Activated CD8-positive, alpha-beta memory T cell treated with anti-CD3 and anti-CD28 coated beads for 1 hour (primary cell): ENCODE results near the gene SETD3.

Source experiments
- DNase-seq, 2 donors: peaks; one replicate each; pipeline ENCODE4 v3.0.0-alpha.2; 2020; ENCODE audit warnings: low read depth in 1 of 2; ENCODE audit errors: extremely low read depth in 1 of 2

SETD3 gene

GRCh38 chr14:99479906-99480869 is at the start of gene SETD3:
SETD3 (minus strand) TSS chr14:99480859; CDS start chr14:99465805, 15,054 bp downstream.
- peak in 1 of 2 donors; percentile 9 for DNase-seq

DNA sequence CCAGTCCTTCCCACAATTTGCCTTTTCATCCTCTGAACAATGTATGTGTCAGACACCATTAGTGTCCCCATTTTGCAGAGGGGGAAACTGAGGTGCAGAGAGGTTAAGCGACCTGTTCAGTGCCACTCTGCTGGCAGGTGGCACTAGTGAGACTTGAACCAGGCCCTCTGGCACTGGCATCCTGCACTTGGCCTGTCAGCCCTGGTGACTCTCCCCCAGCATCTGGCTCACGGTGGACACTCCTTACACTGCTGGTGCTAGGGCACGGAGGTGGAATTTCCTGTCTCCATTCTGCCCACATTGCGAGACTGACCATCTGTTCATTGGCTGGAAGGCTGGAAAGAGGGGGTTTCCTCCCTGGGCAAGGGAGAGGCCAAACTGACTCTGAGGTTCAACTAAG is 49.2 kb upstream of the SETD3 start:
- no peak for DNase-seq

- DNase-seq: no peak
These were observed 46.9 kb upstream of the SETD3 start for GRCh38 chr14:99527427-99528076.

GRCh38 chr14:99527026-99527425 is 46.4 kb upstream of the SETD3 start:
- no peak for DNase-seq

GRCh38 chr14:99525699-99526080 is 45.0 kb upstream of the SETD3 start:
- no peak for DNase-seq

DNA sequence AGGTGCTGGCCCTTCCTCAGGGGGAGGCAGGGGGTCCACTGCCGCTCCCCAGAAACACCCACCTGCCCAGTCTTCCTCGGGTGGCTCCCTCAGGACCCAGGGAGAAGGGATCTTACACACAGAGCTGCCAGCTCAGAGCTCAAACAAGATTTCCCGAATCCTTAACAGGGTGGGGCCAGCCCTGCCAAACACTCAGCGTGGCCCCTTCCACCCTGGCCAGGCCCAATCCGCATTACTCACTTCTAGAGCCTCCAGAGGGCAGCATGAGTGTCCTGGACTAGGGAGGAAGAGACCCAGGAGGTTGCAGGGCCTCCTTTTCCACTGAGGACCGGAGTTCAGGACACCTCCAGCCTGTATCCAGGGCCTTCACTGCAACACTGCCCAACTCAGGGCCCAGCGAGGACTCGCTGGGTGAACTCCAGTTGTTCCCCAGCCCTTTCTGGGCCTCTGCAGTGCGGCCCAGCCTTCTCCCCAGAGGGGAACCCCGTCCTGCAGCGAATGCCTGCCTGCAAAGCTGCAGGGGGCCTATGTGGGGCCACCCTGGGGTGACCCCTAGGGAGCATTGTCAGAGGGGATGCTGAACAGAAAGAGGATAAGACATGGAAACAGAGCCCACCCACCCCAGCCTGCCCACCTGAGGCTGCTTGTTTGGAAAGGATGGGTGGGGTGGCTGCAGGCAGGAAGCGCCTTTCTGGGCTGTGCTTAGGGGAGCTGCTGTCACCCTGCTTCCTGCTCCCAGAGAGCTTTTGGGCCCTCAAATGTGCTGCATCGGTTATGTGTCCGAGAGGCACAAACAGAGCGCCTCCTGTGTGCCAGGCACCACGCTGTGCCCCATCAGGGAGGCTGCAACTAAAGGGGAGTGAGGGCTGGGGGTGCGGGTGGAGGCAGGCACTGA is 44.4 kb upstream of the SETD3 start:
- no peak for DNase-seq

GRCh38 chr14:99524091-99524661 is 43.5 kb upstream of the SETD3 start:
- no peak for DNase-seq

DNA sequence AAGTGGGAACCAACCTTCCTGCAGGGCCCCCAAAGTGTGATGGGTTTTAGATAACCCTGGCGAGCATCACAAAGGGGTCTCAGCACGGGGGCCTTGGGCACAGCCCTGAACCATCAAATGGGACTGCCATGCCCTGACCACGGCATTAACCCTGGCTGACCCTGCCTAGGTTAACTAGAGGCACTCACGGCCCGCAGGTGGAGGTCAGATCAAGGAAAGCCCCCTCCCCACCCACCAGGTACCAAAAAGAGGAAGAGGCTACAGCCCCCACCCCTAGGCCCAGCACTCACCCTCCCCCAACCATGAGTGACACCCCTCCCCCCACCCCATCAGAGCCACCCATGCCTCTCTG is 43.0 kb upstream of the SETD3 start:
- DNase-seq: no peak

GRCh38 chr14:99522934-99523703 is 42.5 kb upstream of the SETD3 start:
- DNase-seq: no peak

GRCh38 chr14:99522457-99522891 is 41.8 kb upstream of the SETD3 start:
- DNase-seq: no peak

DNA sequence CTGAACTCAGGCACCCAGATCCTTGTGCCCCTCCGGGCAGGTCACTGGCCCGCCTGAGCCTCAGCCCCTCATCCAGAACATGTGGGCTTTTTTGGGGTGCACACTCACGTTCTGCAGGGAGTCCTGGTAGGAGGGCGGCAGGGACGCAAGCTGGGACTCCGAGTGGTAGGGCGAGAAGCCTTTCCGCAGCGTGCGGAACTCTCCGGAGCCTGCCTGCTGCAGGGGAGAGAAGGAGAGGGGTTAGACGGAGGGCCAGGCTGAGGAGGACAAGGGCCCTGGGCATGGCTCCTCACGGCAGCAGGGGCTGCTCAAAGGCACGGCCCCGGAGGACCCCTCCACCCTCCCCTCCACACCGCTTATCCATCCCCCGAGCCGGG is 41.4 kb upstream of the SETD3 start:
- no peak for DNase-seq

- no peak for DNase-seq
These were observed 40.7 kb upstream of the SETD3 start for GRCh38 chr14:99521176-99522024.

GRCh38 chr14:99520571-99521081 is 40.0 kb upstream of the SETD3 start:
- no peak for DNase-seq

DNA sequence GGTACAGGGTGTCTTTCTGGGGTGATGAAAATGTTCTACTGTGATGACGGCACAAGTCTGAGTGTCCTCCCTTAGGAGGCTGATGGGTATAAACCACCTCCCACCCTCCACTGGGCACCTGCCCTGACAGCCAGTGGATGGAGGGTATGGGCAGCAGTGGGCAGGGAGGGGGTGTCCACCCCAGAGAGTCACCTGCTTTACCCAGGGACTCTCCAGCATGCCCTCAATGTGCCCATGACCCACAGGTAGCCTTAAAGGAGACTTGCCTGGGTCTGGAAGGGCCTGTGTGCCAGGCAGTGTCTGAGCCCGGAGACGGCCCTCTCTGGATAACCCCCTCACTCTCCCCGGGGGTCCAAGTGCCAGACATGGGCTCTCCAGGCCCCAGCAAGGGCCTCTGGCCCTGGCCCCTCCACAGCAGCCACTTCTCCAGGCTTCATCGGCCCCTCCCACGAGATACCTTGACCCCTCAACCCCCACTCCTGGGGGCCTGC is 39.3 kb upstream of the SETD3 start:
- no peak for DNase-seq

GRCh38 chr14:99519347-99519881 is 38.8 kb upstream of the SETD3 start:
- DNase-seq: no peak

DNA sequence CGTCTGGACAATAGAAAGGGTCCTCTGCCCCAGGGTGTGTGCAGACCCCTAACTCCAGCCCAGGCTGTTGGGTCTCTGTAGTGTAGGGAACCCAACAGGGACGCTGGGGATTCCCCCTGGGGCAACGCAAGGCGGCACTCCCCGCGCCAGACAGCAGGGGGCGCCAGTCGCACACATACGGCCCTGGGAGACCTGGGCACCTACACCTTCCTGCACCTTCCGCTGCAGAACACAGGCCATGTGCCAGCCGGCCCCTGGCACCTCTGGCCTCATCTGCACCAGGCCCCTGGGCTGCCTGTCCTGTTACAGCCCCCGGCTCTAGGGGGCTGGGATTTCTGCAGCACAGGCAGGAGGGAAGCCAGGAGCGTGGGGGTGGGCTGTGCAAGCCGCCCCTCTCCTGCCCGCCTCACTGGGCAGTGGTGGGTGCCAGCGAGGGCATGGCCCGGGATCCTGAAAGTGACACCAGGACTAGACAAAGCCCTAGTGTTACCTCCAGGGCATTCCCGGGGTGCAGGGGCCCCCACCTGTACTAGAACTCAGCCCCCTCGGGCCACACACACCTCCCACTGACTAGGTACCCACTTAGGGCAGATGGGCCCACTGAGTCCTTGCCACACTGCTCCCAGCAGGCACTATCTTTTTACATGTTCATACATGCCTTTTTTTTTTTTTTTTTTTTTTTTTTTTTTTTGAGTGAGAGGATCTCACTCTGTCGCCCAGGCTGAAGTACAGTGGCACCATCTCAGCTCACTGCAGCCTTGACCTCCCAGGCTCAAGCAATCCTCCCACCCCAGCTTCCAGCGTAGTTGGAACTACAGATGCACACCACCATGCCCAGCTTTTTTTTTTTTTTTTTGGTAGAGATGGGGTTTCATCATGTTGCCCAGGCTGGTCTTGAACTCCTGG is 38.0 kb upstream of the SETD3 start:
- peak; percentile 36 to 74 for DNase-seq

GRCh38 chr14:99517643-99518381 is 37.2 kb upstream of the SETD3 start:
- no peak for DNase-seq
